H1 (cell line): ENCODE data around the gene MAS1. TPM values are rescaled to one million over a fixed set of nuclear protein-coding genes. Genes with fewer than 3 reads are reported as not detected.

ENCODE experiments used
- CHD1 ChIP-seq: IDR thresholded peaks from 2 replicates; pipeline ENCODE4 v1.6.1; 2012; ENCODE audit warnings: low read depth, low read length, improper control_type of control experiment
- FOSL1 ChIP-seq: IDR thresholded peaks from 2 replicates; pipeline ENCODE4 v1.6.1; 2011; ENCODE audit warnings: mild to moderate bottlenecking, low read depth, low read length, moderate library complexity; ENCODE audit not compliant: insufficient read depth
- RFX5 ChIP-seq: IDR thresholded peaks from 2 replicates; pipeline ENCODE4 v1.6.1; 2011; ENCODE audit warnings: low read depth, low read length, improper control_type of control experiment, borderline replicate concordance
- polyA plus RNA-seq, 7 experiments: library from polyadenylated mRNA; depleted of rRNA in 3 of 7; stranded (reverse) in 5 of 7; unstranded in 2 of 7; fragments of >200 nt in 5 of 7; fragments of 200-250 nt in 2 of 7; gene quantifications; 1 replicate in 5 of 7; 2 replicates in 1 of 7; 4 replicates in 1 of 7; pipeline versions ENCODE4 v1.2.1 to v1.2.3, GENCODE V29; 2011 to 2013; ENCODE audit warnings: missing spikeins in 2 of 7, mixed read lengths in 2 of 7
- total RNA-seq: library from RNA; stranded (reverse); fragmentation: NEBNext Ultra II Directional; extraction: Animal tissue kit (Norgen Biotek cat#: 25700); gene quantifications from 2 replicates; pipeline ENCODE4 v1.2.1, GENCODE V29; 2021

Gene MAS1
- total and polyA plus RNA-seq, 2 of the 8 experiments (the other 6 are each of a cell fraction or from before 2014, with no cell fraction given) = 0.02 TPM; not detected in 1

GRCh38 chr6:159899994-159900745, 9.4 kb downstream of the MAS1 start (continued):
- no peak for TF ChIP-seq CHD1
- TF ChIP-seq FOSL1 = no peak
- no peak for TF ChIP-seq RFX5
